Measurements from ENCODE around the gene SLCO4A1.

DNA sequence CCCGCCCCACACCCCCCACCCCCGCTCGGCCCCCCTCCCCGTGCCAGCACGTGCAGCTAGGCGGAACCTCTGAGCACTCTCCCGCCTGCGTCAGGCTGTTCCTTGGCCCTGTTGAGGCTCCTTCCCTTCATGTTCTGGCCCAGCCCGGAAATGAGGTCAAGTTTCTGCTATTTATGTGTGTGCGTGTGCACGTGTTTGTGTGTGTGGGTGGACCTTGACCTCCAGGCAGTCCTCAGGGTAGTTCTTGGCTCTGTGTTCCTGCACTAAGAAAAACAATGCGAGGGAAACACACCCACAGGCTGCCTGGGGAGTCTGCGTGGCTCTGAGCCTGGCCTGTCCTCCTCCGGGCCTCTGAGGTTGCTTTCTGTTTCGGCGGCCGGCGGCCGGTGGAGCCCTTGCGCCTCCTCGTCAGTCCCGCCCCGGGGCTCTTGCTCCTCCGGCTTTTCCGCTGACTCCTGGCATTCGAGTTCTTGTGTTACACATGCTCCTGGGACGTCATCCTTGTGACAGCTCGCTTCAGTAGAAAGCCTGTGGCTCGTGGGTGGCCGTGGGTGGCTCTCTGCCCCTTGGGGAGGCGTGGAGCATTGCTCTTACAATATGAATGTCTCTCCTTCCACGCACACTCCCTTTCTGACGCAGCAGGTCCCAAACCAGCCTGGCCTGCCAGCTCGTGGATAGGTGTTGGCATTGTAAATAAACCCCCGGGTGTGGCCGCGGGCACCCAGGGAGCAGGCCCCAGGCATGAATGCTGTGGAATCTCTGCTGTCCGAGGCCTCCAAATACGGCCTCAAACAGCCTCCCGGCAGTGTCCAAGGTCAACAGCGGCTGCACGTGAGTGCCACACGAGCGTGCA lies 10.0 kb downstream of the SLCO4A1 start:
- TF ChIP-seq, protein P1, sequence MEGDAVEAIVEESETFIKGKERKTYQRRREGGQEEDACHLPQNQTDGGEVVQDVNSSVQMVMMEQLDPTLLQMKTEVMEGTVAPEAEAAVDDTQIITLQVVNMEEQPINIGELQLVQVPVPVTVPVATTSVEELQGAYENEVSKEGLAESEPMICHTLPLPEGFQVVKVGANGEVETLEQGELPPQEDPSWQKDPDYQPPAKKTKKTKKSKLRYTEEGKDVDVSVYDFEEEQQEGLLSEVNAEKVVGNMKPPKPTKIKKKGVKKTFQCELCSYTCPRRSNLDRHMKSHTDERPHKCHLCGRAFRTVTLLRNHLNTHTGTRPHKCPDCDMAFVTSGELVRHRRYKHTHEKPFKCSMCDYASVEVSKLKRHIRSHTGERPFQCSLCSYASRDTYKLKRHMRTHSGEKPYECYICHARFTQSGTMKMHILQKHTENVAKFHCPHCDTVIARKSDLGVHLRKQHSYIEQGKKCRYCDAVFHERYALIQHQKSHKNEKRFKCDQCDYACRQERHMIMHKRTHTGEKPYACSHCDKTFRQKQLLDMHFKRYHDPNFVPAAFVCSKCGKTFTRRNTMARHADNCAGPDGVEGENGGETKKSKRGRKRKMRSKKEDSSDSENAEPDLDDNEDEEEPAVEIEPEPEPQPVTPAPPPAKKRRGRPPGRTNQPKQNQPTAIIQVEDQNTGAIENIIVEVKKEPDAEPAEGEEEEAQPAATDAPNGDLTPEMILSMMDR (conservative IDR thresholded peaks at IDR 0.05; ENCODE audit: low read depth, low read length): no peak
- TF ChIP-seq EZH2 (IDR thresholded peaks at IDR 0.05; ENCODE audit: borderline replicate concordance, low read depth, low read length, poor library complexity, severe bottlenecking): no peak
